Measurements from ENCODE around the gene IGSF10. TPM values are rescaled to one million over a fixed set of nuclear protein-coding genes. Genes with fewer than 3 reads are reported as not detected.

Gene IGSF10
- total and polyA plus RNA-seq, 4 donors: 0.24 to 1.6 (median 0.73) TPM

DNA sequence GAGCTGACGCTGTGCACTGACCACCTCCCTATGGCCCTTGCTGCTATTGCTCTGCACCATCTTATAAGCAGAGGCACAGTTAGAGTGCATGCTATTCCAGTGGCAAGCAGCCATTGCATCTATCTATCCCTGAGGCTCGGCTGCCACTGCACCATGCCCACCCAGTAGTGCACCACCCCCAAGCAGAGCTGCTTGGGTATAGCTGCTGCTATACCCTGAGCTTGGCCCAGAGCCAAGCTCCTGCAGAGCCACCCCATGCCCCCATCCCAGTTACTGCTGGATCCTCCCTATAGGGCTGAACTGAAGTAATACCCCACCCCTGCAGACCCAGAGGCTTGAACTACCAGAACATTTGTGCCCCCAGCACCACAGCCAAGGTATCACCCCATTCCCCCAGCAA, 19.6 kb upstream of the IGSF10 start:
- H3K36me3 ChIP-seq (ENCODE audit: control insufficient read depth in 4 of 4, insufficient read depth in 3 of 4, low read depth in 1 of 4, low read length in 3 of 4): no peaks in the 10 kb centered on the region
- no peak for TF ChIP-seq RAD21 (IDR thresholded peaks at IDR 0.05)
- TF ChIP-seq FOXA1 (IDR thresholded peaks at IDR 0.05): no peak
- no peak for TF ChIP-seq HNF4A (conservative IDR thresholded peaks at IDR 0.05)
- TF ChIP-seq, protein P1, sequence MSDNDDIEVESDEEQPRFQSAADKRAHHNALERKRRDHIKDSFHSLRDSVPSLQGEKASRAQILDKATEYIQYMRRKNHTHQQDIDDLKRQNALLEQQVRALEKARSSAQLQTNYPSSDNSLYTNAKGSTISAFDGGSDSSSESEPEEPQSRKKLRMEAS (IDR thresholded peaks at IDR 0.05): no peak
- TF ChIP-seq, protein P2, sequence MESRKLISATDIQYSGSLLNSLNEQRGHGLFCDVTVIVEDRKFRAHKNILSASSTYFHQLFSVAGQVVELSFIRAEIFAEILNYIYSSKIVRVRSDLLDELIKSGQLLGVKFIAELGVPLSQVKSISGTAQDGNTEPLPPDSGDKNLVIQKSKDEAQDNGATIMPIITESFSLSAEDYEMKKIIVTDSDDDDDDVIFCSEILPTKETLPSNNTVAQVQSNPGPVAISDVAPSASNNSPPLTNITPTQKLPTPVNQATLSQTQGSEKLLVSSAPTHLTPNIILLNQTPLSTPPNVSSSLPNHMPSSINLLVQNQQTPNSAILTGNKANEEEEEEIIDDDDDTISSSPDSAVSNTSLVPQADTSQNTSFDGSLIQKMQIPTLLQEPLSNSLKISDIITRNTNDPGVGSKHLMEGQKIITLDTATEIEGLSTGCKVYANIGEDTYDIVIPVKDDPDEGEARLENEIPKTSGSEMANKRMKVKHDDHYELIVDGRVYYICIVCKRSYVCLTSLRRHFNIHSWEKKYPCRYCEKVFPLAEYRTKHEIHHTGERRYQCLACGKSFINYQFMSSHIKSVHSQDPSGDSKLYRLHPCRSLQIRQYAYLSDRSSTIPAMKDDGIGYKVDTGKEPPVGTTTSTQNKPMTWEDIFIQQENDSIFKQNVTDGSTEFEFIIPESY (IDR thresholded peaks at IDR 0.05): no peak
- no peak for TF ChIP-seq EGR1 (IDR thresholded peaks at IDR 0.05; ENCODE audit: low read depth in 2 of 2)
- TF ChIP-seq, protein P3, sequence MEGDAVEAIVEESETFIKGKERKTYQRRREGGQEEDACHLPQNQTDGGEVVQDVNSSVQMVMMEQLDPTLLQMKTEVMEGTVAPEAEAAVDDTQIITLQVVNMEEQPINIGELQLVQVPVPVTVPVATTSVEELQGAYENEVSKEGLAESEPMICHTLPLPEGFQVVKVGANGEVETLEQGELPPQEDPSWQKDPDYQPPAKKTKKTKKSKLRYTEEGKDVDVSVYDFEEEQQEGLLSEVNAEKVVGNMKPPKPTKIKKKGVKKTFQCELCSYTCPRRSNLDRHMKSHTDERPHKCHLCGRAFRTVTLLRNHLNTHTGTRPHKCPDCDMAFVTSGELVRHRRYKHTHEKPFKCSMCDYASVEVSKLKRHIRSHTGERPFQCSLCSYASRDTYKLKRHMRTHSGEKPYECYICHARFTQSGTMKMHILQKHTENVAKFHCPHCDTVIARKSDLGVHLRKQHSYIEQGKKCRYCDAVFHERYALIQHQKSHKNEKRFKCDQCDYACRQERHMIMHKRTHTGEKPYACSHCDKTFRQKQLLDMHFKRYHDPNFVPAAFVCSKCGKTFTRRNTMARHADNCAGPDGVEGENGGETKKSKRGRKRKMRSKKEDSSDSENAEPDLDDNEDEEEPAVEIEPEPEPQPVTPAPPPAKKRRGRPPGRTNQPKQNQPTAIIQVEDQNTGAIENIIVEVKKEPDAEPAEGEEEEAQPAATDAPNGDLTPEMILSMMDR (IDR thresholded peaks at IDR 0.05; ENCODE audit: low read depth, low read length, missing input control): no peak
- TF ChIP-seq YY1 (IDR thresholded peaks at IDR 0.05): no peak
- TF ChIP-seq TAF1 (conservative IDR thresholded peaks at IDR 0.05): no peak
- TF ChIP-seq NR2F2 (IDR thresholded peaks at IDR 0.05): no peak
- no peak for TF ChIP-seq RXRA (IDR thresholded peaks at IDR 0.05)
- TF ChIP-seq, protein P4, sequence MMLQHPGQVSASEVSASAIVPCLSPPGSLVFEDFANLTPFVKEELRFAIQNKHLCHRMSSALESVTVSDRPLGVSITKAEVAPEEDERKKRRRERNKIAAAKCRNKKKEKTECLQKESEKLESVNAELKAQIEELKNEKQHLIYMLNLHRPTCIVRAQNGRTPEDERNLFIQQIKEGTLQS (IDR thresholded peaks at IDR 0.05): no peak
- TF ChIP-seq FOXA2 (IDR thresholded peaks at IDR 0.05): no peak
- TF ChIP-seq, protein P5, sequence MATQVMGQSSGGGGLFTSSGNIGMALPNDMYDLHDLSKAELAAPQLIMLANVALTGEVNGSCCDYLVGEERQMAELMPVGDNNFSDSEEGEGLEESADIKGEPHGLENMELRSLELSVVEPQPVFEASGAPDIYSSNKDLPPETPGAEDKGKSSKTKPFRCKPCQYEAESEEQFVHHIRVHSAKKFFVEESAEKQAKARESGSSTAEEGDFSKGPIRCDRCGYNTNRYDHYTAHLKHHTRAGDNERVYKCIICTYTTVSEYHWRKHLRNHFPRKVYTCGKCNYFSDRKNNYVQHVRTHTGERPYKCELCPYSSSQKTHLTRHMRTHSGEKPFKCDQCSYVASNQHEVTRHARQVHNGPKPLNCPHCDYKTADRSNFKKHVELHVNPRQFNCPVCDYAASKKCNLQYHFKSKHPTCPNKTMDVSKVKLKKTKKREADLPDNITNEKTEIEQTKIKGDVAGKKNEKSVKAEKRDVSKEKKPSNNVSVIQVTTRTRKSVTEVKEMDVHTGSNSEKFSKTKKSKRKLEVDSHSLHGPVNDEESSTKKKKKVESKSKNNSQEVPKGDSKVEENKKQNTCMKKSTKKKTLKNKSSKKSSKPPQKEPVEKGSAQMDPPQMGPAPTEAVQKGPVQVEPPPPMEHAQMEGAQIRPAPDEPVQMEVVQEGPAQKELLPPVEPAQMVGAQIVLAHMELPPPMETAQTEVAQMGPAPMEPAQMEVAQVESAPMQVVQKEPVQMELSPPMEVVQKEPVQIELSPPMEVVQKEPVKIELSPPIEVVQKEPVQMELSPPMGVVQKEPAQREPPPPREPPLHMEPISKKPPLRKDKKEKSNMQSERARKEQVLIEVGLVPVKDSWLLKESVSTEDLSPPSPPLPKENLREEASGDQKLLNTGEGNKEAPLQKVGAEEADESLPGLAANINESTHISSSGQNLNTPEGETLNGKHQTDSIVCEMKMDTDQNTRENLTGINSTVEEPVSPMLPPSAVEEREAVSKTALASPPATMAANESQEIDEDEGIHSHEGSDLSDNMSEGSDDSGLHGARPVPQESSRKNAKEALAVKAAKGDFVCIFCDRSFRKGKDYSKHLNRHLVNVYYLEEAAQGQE (IDR thresholded peaks at IDR 0.05): no peak
- TF ChIP-seq JUND (IDR thresholded peaks at IDR 0.05): no peak
- TF ChIP-seq SP1 (IDR thresholded peaks at IDR 0.05): no peak
- TF ChIP-seq GABPA (IDR thresholded peaks at IDR 0.05 in 1 of 2, conservative IDR thresholded peaks at IDR 0.05 in 1 of 2): no peak
- TF ChIP-seq HNF4G (IDR thresholded peaks at IDR 0.05): no peak
- H3K9me3 ChIP-seq (ENCODE audit: control insufficient read depth in 4 of 4, low read length in 3 of 4): peaks cover 0 to 8% (median 0%) of the 10 kb centered on the region in 4 donors
- H3K27ac ChIP-seq (ENCODE audit: low read depth in 1 of 2, low read length in 2 of 2): no peak overlapping the region
- H3K4me3 ChIP-seq (ENCODE audit: low read depth in 1 of 3, low read length in 3 of 3): no peak overlapping the region
- WGBS: 87% methylated on average over 2 of the region's 2 CpGs
- H3K27me3 ChIP-seq (ENCODE audit: control insufficient read depth in 4 of 4, insufficient read depth in 4 of 4, low read length in 3 of 4): no peaks in the 10 kb centered on the region
- no peak for DNase-seq (ENCODE audit: low spot score)
- no peak overlapping the region for H3K9ac ChIP-seq (ENCODE audit: low read depth in 1 of 2, low read length in 2 of 2)
- no peaks in the 10 kb centered on the region for H3K4me1 ChIP-seq (ENCODE audit: control insufficient read depth in 4 of 4, insufficient read depth in 4 of 4, low read length in 3 of 4)
